ENCODE measurements around the gene MASP1. TPM values are rescaled to one million over a fixed set of nuclear protein-coding genes. Genes with fewer than 3 reads are reported as not detected.

Gene MASP1
- total and polyA plus RNA-seq, 9 donors = 3.2 to 12.7 (median 8.1) TPM

- no CpG with 5 or more reads among the region's 1 CpG for WGBS (ENCODE audit: insufficient coverage)
- no peaks in the 10 kb centered on the region for H3K9me3 ChIP-seq (replicated peaks; ENCODE audit: control insufficient read depth, low read depth, low read length)
- no peak overlapping the region for H3K4me3 ChIP-seq (ENCODE audit: low read length)
- H3K36me3 ChIP-seq (ENCODE audit: control insufficient read depth, insufficient read depth, low read length) = no peaks in the 10 kb centered on the region
- H3K4me1 ChIP-seq (ENCODE audit: control insufficient read depth, insufficient read depth, low read length) = no peaks in the 10 kb centered on the region
- no peak overlapping the region for H3K27ac ChIP-seq (ENCODE audit: low read length)
- no peaks in the 10 kb centered on the region for H3K27me3 ChIP-seq (ENCODE audit: control insufficient read depth, insufficient read depth, low read length)
- no peak for DNase-seq
These were observed 53.3 kb downstream of the MASP1 start for GRCh38 chr3:187238239-187238638.

DNA sequence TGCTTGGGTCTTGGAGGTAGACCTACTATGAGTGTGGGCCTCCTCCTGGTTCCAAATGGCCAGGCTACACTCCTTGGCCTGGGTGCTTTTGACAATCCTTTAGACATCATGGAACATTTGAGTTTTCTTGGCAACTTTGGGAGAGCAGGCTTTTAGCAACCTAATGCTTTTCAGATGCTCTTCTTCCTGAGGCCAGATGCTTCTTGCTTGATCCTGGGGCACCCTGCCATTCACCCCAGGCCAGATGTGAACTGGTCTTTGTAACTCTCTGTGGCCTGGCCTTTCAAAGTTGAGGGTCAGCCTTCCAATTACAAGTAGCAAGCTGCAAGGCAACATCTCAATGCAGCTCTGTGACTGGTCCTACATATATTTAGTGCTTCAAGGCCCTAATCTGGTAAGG lies 53.8 kb downstream of the MASP1 start:
- H3K27ac ChIP-seq (ENCODE audit: low read length) = no peak overlapping the region
- no peaks in the 10 kb centered on the region for H3K4me1 ChIP-seq (ENCODE audit: control insufficient read depth, insufficient read depth, low read length)
- H3K27me3 ChIP-seq (ENCODE audit: control insufficient read depth, insufficient read depth, low read length) = no peaks in the 10 kb centered on the region
- no peaks in the 10 kb centered on the region for H3K36me3 ChIP-seq (ENCODE audit: control insufficient read depth, insufficient read depth, low read length)
- DNase-seq = peak; percentile 16
- no peaks in the 10 kb centered on the region for H3K9me3 ChIP-seq (replicated peaks; ENCODE audit: control insufficient read depth, low read depth, low read length)
- no peak overlapping the region for H3K4me3 ChIP-seq (ENCODE audit: low read length)

GRCh38 chr3:187236962-187237361 lies 54.6 kb downstream of the MASP1 start:
- Histone ChIP-seq H3K4me1 (ENCODE audit: control insufficient read depth, insufficient read depth, low read length) (no peaks in the 10 kb centered on the region), H3K27ac (ENCODE audit: low read length) (no peak overlapping the region), H3K27me3 (ENCODE audit: control insufficient read depth, insufficient read depth, low read length) (no peaks in the 10 kb centered on the region), H3K9me3 (replicated peaks; ENCODE audit: control insufficient read depth, low read depth, low read length) (no peaks in the 10 kb centered on the region), H3K4me3 (ENCODE audit: low read length) (no peak overlapping the region), H3K36me3 (ENCODE audit: control insufficient read depth, insufficient read depth, low read length) (no peaks in the 10 kb centered on the region)
- DNase-seq = no peak
- 80% methylated on average over 1 of the region's 1 CpG for WGBS (ENCODE audit: insufficient coverage)

DNA sequence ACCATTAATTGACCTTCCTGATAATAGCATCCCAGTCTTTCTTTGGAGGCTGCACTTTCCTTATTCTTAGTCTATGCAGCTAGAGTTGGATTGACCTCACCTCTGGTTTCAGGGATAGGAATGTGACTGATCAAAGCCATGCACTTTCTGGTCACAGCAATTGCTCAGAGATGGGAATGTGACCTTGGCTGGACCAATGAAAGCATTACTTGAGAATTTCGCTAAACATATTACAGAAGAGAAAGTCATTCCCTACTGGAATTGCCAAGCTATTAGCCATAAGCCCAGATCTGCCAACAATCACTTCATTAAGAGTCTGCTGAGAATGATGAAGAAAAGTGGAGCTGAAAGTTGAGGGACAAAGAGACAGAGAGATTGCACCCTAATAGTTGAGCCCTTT lies 61.5 kb downstream of the MASP1 start:
- no peaks in the 10 kb centered on the region for H3K9me3 ChIP-seq (replicated peaks; ENCODE audit: control insufficient read depth, low read depth, low read length)
- no CpG with 5 or more reads among the region's 1 CpG for WGBS (ENCODE audit: insufficient coverage)
- no peak overlapping the region for H3K27ac ChIP-seq (ENCODE audit: low read length)
- no peaks in the 10 kb centered on the region for H3K36me3 ChIP-seq (ENCODE audit: control insufficient read depth, insufficient read depth, low read length)
- DNase-seq = no peak
- H3K4me1 ChIP-seq (ENCODE audit: control insufficient read depth, insufficient read depth, low read length) = no peaks in the 10 kb centered on the region
- H3K27me3 ChIP-seq (ENCODE audit: control insufficient read depth, insufficient read depth, low read length) = peaks cover 3% of the 10 kb centered on the region
- no peak overlapping the region for H3K4me3 ChIP-seq (ENCODE audit: low read length)

GRCh38 chr3:187228740-187229139 lies 62.8 kb downstream of the MASP1 start:
- Histone ChIP-seq H3K36me3 (ENCODE audit: control insufficient read depth, insufficient read depth, low read length) (no peaks in the 10 kb centered on the region), H3K9me3 (replicated peaks; ENCODE audit: control insufficient read depth, low read depth, low read length) (no peaks in the 10 kb centered on the region), H3K27ac (ENCODE audit: low read length) (no peak overlapping the region), H3K4me1 (ENCODE audit: control insufficient read depth, insufficient read depth, low read length) (no peaks in the 10 kb centered on the region), H3K4me3 (ENCODE audit: low read length) (no peak overlapping the region), H3K27me3 (ENCODE audit: control insufficient read depth, insufficient read depth, low read length) (peaks cover 5% of the 10 kb centered on the region)
- DNase-seq = no peak
- 93% methylated on average over 2 of the region's 2 CpGs for WGBS (ENCODE audit: insufficient coverage)

- Histone ChIP-seq H3K36me3 (ENCODE audit: control insufficient read depth, insufficient read depth, low read length) (no peaks in the 10 kb centered on the region), H3K27ac (ENCODE audit: low read length) (no peak overlapping the region), H3K27me3 (ENCODE audit: control insufficient read depth, insufficient read depth, low read length) (peaks cover 5% of the 10 kb centered on the region), H3K4me3 (ENCODE audit: low read length) (no peak overlapping the region), H3K4me1 (ENCODE audit: control insufficient read depth, insufficient read depth, low read length) (no peaks in the 10 kb centered on the region), H3K9me3 (replicated peaks; ENCODE audit: control insufficient read depth, low read depth, low read length) (no peaks in the 10 kb centered on the region)
- DNase-seq = no peak
- 100% methylated on average over 1 of the region's 7 CpGs for WGBS (ENCODE audit: insufficient coverage)
These were observed 63.8 kb downstream of the MASP1 start for GRCh38 chr3:187227658-187228258.

DNA sequence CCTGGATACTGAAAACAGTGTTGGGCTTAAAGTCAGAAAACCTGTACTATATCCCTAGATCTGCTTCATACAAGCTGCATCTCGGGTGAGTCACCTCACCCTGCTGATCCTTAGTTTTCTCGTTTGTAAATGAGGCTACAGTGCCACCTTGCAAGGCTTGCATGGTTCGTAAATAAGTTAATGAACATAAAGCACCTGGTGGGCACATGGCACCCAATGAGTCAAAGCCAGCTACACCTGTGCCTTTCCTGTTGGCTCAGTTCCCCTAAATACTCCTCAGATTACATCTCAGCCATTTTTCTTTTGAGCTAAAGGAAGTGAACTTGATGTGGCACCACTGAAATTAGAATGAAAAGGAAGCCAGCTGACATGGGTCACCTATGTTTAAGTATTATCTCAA lies 67.7 kb downstream of the MASP1 start:
- 77% methylated on average over 3 of the region's 3 CpGs for WGBS (ENCODE audit: insufficient coverage)
- Histone ChIP-seq H3K4me3 (ENCODE audit: low read length) (no peak overlapping the region), H3K36me3 (ENCODE audit: control insufficient read depth, insufficient read depth, low read length) (no peaks in the 10 kb centered on the region), H3K9me3 (replicated peaks; ENCODE audit: control insufficient read depth, low read depth, low read length) (no peaks in the 10 kb centered on the region), H3K27me3 (ENCODE audit: control insufficient read depth, insufficient read depth, low read length) (peaks cover 3% of the 10 kb centered on the region), H3K27ac (ENCODE audit: low read length) (no peak overlapping the region), H3K4me1 (ENCODE audit: control insufficient read depth, insufficient read depth, low read length) (no peaks in the 10 kb centered on the region)
- no peak for DNase-seq

- Histone ChIP-seq H3K4me3 (ENCODE audit: low read length) (no peak overlapping the region), H3K27ac (ENCODE audit: low read length) (no peak overlapping the region), H3K4me1 (ENCODE audit: control insufficient read depth, insufficient read depth, low read length) (no peaks in the 10 kb centered on the region), H3K27me3 (ENCODE audit: control insufficient read depth, insufficient read depth, low read length) (peaks cover 3% of the 10 kb centered on the region), H3K36me3 (ENCODE audit: control insufficient read depth, insufficient read depth, low read length) (no peaks in the 10 kb centered on the region), H3K9me3 (replicated peaks; ENCODE audit: control insufficient read depth, low read depth, low read length) (no peaks in the 10 kb centered on the region)
- no peak for DNase-seq
- 85% methylated on average over 3 of the region's 4 CpGs for WGBS (ENCODE audit: insufficient coverage)
These were observed 68.7 kb downstream of the MASP1 start for GRCh38 chr3:187222801-187223200.

GRCh38 chr3:187215460-187215859 lies 76.1 kb downstream of the MASP1 start:
- no peaks in the 10 kb centered on the region for H3K36me3 ChIP-seq (ENCODE audit: control insufficient read depth, insufficient read depth, low read length)
- peaks cover 2% of the 10 kb centered on the region for H3K4me1 ChIP-seq (ENCODE audit: control insufficient read depth, insufficient read depth, low read length)
- no peak overlapping the region for H3K4me3 ChIP-seq (ENCODE audit: low read length)
- no peaks in the 10 kb centered on the region for H3K27me3 ChIP-seq (ENCODE audit: control insufficient read depth, insufficient read depth, low read length)
- DNase-seq = no peak
- no peaks in the 10 kb centered on the region for H3K9me3 ChIP-seq (replicated peaks; ENCODE audit: control insufficient read depth, low read depth, low read length)
- no peak overlapping the region for H3K27ac ChIP-seq (ENCODE audit: low read length)
- WGBS (ENCODE audit: insufficient coverage) = 62% methylated on average over 3 of the region's 5 CpGs

DNA sequence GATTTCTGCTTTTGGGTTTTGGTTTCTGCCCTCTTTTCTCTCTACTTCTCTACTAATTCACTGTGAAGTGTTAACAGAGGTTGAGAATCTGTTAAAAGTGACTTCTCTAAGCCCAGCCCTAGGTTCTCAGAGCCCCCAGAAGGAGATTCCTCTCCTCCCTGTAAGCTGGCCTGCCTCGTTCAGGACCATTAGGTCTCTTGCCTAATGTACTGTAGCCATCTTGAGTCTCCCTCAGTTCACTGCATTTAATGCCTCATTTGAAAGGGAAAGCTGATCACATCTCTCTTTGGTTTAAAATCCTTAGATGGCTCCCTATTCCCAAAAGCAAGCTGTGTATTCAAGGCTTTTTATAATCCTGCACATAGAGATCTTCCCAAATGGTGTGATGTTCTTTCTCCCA lies 77.9 kb downstream of the MASP1 start:
- no peak for DNase-seq
- Histone ChIP-seq H3K4me1 (ENCODE audit: control insufficient read depth, insufficient read depth, low read length) (peaks cover 2% of the 10 kb centered on the region), H3K27ac (ENCODE audit: low read length) (no peak overlapping the region), H3K27me3 (ENCODE audit: control insufficient read depth, insufficient read depth, low read length) (no peaks in the 10 kb centered on the region), H3K9me3 (replicated peaks; ENCODE audit: control insufficient read depth, low read depth, low read length) (no peaks in the 10 kb centered on the region), H3K4me3 (ENCODE audit: low read length) (no peak overlapping the region), H3K36me3 (ENCODE audit: control insufficient read depth, insufficient read depth, low read length) (no peaks in the 10 kb centered on the region)
- no CpG with 5 or more reads among the region's 1 CpG for WGBS (ENCODE audit: insufficient coverage)

- H3K27me3 ChIP-seq (ENCODE audit: control insufficient read depth, insufficient read depth, low read length) = no peaks in the 10 kb centered on the region
- H3K9me3 ChIP-seq (replicated peaks; ENCODE audit: control insufficient read depth, low read depth, low read length) = no peaks in the 10 kb centered on the region
- DNase-seq = no peak
- H3K27ac ChIP-seq (ENCODE audit: low read length) = no peak overlapping the region
- H3K36me3 ChIP-seq (ENCODE audit: control insufficient read depth, insufficient read depth, low read length) = no peaks in the 10 kb centered on the region
- 46% methylated on average over 3 of the region's 4 CpGs for WGBS (ENCODE audit: insufficient coverage)
- H3K4me1 ChIP-seq (ENCODE audit: control insufficient read depth, insufficient read depth, low read length) = peaks cover 7% of the 10 kb centered on the region
- H3K4me3 ChIP-seq (ENCODE audit: low read length) = no peak overlapping the region
These were observed 78.8 kb downstream of the MASP1 start for GRCh38 chr3:187212705-187213104.
